NCI-H1694 treated with DMSO at 0.1 percent for 48 hours (cell line): ENCODE data around the gene PGA3.
"Not testable (repeated sequence)": the region's sequence is repeated elsewhere in the genome, so short reads cannot be mapped to it uniquely, and the experiment has no call there.

Experiments used
- DNase-seq: peaks from one replicate; lab custom pipeline; 2025; lab: John Stamatoyannopoulos, UW

Gene PGA3

DNA sequence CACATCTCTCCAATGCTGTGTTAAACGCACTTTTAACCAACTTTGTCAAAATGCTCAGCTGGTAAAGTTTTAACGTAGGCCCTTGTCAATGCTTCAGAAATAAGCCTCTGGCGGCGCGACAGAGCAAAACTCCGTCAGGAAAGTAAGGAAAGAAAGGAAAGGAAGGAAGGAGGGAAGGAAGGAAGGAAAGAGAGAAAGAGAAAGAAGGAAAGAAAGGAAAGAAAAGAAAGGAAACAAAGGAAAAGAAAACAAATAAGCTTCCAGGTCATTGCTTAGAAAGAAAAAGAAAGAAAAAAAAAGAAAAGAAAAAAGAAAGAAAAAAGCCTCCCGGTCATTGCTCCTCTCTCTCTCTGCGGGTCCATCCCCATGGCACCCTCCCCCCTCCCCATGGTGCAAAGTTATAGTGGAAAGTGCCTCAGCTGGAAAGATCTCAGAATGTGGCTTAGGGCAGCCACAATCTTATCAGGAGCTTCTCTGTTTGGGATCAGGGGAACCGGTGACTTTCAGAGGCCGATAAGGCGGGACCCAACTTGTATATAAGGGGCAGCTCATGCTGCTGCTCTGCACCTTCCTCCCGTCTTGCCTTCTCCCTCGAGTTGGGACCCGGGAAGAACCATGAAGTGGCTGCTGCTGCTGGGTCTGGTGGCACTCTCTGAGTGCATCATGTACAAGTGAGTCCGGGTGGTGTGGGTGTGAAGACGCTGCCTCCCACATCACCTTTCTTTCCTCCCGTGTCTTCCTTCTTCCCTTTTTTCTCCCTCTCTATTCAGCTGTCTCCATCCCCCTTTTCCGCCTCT, at the start of gene PGA3:
TSS of gene PGA3 (plus strand) at position 566 of the 797 bp plus-strand sequence. CDS start at position 616, 50 bp downstream.
- not testable (repeated sequence) for DNase-seq

DNA sequence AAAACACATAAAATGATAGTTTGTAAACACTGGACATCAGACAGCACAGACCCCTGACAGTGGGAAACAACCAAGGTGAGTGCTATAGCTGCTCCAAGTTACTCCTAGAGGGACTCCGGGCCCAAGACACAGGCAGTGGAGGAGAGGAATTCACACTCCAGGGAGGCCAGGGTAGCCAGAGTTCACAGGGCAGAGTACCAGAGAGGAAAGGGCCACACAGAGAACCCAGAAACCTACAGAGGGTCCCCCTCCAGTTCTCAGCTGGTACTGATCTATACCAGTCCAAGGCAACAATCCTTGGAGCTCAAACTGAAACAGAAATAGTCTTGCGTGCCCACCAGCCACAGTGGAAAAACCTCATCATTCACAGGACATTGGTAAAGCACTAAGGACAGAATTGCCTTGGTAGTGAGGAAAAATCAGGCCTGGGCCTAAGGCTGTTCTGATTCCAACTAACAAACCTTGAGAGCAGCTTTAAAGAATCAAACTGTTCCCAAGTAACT, 49.7 kb upstream of the PGA3 start:
- DNase-seq = no peak

DNA sequence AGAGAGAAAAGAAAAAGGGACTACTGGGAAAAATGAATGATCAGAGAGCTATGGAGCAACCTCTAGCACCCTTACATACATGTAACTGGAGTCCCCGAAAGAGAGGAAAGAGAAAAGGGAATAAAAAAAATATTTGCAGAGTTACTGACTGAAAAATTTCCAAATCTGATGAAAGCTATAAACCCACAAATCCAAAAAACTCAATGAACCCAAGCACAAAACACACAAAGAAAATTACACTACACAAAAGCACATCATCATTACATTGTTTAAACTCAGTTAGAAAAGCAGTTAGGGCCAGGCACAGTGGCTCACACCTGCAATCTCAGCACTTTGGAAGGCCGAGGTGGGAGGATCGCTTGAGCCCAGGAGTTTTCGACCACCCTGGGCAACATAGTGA, 48.8 kb upstream of the PGA3 start:
- DNase-seq = no peak

- DNase-seq = no peak
These were observed 48.0 kb upstream of the PGA3 start for GRCh38 chr11:61155312-61155711.

- DNase-seq = no peak
These were observed 47.6 kb upstream of the PGA3 start for GRCh38 chr11:61155741-61156140.

DNA sequence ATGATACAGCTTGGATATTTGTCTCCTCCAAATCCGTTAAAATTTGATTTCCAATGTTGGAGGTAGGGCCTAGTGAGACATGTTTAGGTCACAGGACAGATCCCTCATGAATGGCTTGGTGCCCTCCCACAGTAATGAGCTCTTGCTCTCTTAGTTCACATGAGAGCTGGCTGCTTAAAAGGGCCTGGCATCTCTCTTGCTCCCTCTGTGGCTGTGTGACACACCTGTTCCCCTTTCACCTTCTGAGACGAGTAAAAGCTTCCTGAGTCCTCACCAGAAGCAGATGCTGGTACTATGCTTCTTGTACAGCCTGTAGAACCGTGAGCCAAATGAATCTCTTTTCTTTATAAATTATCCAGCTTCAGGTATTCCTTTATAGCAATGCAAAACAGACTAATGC, 45.6 kb upstream of the PGA3 start:
- no peak for DNase-seq

DNA sequence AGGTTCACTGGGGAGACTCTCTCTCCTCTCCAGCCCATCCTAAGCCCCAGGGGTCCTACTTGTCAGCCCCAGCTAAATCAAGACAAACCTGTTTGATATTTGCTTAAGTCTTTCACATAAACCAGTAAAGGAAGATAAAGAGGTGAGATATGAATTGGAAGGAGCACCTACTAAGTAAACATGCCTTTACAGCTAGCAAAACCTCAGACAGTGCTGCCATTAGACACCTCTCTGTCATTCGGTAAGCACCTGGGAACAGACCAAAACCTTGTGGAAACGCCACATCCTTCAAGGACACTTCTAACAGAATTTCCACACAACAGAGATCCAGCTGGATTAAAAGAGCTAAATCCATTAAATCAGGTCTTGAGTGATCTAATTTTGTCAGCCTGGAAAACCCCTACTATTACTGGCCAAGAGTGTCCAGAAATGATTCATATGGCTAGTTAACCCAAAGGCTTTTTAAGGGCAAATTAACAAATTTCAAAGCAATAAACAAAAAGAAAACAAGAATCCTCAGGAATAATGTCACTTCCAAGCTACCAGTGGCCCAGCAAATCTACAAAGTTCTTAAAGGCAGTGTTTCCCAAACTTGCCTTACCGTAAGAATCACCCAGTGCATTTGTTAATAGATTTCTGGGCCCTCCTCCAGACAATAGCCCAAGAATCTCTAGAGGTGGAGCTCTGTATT, 44.5 kb upstream of the PGA3 start:
- DNase-seq = no peak

- DNase-seq = no peak
These were observed 42.7 kb upstream of the PGA3 start for GRCh38 chr11:61160487-61161189.

DNA sequence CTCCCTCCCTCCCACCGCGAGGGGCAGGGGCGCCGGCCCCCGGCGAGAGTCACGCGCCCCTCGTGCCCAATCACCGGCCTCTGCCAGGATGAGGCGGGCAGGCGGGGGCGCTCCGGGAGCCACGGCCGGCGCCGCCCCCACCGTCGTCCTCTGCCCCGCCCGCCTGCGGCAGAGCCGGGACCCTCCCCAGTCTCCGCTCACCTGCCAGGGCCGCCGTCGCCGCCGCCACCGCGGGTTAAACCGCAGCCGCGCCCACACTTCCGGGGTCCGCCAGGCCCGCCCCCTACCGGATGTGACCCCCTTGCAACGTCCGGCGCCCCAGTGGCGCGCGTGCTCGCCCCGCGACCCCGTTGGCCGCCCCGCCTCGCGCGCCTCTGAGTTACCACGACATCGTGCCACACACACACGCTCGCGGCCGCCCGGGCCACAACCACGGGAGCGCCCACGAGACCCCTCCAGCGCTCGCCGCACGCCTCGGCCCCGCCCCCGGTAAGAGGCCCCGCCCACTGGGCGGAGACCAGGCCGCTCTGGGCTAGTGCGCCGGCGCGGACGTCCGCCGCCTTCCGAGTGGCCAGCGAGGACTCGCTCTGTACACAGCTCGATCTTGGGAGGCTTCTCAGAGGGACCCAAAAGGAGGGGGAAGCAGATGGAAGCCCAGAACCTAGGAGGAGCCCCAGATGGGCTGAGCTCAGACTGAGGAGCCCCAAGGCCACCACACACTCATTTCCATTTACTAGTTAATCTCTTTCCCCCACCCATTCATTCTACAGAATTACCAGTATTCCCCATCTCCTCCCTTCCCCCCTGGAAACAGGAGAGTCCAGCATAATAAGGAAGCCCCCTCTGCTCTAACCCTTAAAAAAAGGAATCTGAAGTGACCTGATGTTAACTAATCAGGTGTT, 41.9 kb upstream of the PGA3 start, which contains the start of gene VPS37C:
TSS of gene VPS37C (minus strand) at position 237 of the 902 bp plus-strand sequence. CDS start 22,597 bp downstream, outside the sequence.
- DNase-seq = peak; percentile 51

DNA sequence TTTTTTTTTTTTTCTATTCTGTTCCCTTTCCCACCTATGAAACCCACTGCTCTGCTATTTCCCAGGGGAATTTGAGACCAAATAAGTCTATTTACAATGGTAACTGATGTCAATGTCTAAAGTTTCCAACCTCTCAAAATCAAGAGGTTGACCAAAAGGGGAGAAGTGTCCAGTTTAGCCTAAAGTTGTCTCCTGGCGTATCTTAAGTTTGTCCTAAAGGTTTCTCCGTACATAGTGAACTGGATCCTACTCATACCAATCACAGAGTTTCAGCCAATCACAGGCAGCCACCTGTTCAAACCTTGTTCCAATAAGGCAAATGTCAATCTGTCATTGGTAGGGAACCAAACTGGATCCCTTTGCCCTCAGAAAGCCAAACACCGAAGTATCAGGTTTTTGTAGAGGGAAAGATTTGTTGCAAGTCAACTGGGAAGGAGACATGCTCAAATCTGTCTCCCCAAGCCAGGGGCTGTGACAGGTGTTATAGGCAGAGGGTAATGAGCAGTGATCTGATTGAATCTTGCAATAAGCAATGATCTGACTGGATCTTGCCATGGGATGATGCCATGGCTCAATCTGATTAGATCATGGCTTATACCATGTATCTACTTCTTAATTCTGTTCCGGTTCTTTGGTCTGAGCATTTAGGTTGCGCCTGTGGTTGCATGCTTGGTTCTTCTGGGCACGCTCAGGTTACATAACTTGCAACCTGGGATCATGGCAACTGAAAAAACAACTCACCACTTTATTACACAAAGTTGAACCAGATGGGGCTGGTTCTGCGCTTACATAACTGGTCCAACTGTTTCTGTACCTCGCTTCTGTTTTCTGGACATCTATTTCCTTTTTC, 41.0 kb upstream of the PGA3 start:
- DNase-seq = no peak

DNA sequence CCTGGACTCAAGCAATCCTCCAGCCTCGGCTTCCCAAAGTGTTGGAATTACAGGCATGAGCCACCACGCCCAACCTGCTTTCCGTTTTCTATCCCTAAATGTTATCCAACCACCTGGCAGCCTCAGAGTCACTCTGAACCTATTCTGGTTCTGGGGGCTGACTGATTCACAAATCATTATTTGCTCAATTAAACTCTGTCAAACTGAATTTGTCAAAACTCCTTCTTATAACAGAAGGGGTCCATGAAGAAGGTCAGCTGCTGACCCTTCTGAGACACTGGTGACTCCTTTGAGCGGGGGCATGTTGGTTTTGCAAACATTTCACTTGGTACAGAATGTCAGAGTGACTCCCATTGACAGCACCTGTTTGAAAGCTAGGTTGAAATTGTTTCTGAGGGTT, 40.3 kb upstream of the PGA3 start:
- no peak for DNase-seq

DNA sequence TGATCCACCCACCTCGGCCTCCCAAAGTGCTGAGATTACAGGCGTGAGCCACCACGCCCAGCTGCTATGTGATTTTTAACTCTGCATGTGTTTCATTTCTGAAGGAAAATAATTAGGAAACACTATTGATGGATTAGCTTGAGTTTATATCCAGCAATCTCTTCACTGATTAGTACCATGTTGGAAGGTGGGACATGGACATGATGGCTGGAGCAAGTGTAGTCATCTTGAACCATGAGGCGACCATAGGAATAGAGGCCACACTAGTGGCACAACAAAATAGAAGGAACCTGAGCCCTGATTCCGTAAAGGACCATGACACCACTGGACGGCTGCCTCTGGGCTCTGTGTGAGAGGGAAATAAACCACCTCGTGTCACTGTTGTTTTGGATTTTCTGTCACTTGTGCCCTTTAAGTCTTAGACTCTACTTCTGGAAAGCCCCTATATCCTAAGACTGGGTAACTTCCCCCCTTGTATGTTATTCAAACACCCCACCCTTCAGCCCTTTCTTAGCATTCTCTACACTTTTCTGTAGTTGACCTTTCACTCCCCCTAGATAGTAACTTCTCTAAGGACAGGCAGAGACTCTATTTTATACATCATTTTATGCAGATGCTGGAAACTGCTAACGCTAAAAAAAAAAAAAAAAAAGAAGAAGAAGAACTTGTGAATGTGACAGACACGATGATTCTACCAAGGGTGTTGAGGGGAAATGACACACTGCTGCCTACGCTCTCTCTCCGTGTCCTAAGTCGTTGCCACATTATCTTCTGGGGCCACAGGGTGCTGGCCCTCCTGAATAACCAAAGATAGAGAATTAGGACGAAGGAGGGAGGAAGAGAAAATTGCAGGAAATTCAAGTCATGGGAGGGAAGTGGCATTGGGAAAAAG, 39.4 kb upstream of the PGA3 start:
- no peak for DNase-seq

DNA sequence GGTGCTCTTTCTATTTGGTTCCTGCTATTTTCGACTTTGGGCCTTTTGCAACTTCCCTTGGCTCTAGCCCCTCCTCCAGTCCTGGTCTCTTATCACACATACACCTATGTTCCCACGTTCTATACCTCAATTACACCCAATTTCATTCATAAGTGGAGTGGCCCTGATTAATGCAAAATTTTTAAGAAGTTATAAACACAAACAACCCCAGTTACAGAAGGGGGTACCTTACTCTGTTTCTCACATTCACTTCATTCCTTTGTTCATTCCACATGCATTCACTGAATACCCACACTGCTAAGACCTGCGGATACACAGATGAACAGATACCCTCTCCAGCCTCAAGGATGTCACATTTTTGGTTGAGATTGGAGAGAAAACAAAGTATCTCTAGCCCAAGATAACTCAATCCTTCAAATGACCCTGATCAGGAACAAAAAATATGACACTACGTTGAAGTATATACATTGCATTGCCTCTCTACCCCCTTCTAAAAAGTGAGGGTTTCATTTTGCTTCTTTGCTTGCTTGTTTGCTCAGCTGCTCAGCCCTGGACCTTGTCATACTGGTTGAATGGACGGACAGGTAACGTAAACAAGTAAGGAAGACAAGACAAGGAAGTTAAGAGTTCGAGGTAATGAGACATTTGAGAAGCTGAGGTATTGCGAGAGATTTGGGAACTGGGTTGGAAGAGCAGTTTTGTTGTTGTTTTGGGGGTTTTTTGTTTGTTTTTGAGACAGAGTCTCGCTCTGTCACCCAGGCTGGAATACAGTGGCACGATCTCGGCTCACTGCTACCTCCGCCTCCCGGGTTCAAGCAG, 38.5 kb upstream of the PGA3 start:
- no peak for DNase-seq

DNA sequence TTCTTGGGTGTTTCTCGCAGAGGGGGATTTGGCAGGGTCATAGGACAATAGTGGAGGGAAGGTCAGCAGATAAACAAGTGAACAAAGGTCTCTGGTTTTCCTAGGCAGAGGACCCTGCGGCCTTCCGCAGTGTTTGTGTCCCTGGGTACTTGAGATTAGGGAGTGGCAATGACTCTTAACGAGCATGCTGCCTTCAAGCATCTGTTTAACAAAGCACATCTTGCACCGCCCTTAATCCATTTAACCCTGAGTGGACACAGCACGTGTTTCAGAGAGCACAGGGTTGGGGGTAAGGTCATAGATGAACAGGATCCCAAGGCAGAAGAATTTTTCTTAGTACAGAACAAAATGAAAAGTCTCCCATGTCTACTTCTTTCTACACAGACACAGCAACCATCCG, 37.5 kb upstream of the PGA3 start:
- DNase-seq = not testable (repeated sequence)

GRCh38 chr11:61166331-61166730, 37.0 kb upstream of the PGA3 start:
- DNase-seq = not testable (repeated sequence)

GRCh38 chr11:61168042-61168688, 35.1 kb upstream of the PGA3 start:
- no peak for DNase-seq

GRCh38 chr11:61168800-61169199, 34.5 kb upstream of the PGA3 start:
- no peak for DNase-seq

GRCh38 chr11:61170566-61170965, 32.7 kb upstream of the PGA3 start:
- no peak for DNase-seq
